Measurements from ENCODE around the gene INPP4B. TPM values are rescaled to one million over a fixed set of nuclear protein-coding genes. Genes with fewer than 3 reads are reported as not detected.

Gene INPP4B
- total RNA-seq, 1 experiment from 2014 or later = 41.0 TPM

GRCh38 chr4:142297313-142297712 is 548.8 kb downstream of the INPP4B start:
- Histone ChIP-seq H4K20me1 (ENCODE audit: low read length) (no peaks in the 10 kb centered on the region), H3K9ac (ENCODE audit: low read length) (no peak overlapping the region), H3K27me3 (ENCODE audit: low read length) (no peaks in the 10 kb centered on the region), H3F3A (ENCODE audit: low read length, unreplicated experiment) (no peaks in the 10 kb centered on the region), H3K4me1 (ENCODE audit: insufficient read depth, low read length) (no peaks in the 10 kb centered on the region; the same call in 1 of the 2 replicates), H3K79me2 (ENCODE audit: low read length) (no peaks in the 10 kb centered on the region), H2AFZ (ENCODE audit: low read length) (no peak overlapping the region), H3K4me2 (ENCODE audit: low read length) (no peak overlapping the region), H3K9me3 (ENCODE audit: low read length) (no peaks in the 10 kb centered on the region), H3K9me2 (replicated peaks; ENCODE audit: low read length) (no peaks in the 10 kb centered on the region), H3K4me3 (ENCODE audit: low read length) (no peak overlapping the region), H3K27ac (ENCODE audit: low read length) (no peak overlapping the region), H3K36me3 (ENCODE audit: low read depth, low read length) (no peaks in the 10 kb centered on the region)
- TF ChIP-seq CTCF (conservative IDR thresholded peaks at IDR 0.05; ENCODE audit: low read depth, low read length) = no peak
- TF ChIP-seq EZH2 (IDR thresholded peaks at IDR 0.05; ENCODE audit: low read length, unreplicated experiment) = no peak
- DNase-seq (no peak), ATAC-seq (no peak)
- CTCF ChIA-PET = no interaction called here
- POLR2A ChIA-PET (ENCODE audit: unreplicated experiment) = no interaction called here
- no TSS peak for BruUV-seq (replicated peaks)
- intact Hi-C loops (cut with micrococcal nuclease) = no loop called here

GRCh38 chr4:142293536-142293935 is 552.6 kb downstream of the INPP4B start:
- no peak for TF ChIP-seq EZH2 (IDR thresholded peaks at IDR 0.05; ENCODE audit: low read length, unreplicated experiment)
- TF ChIP-seq EZH2phosphoT487 (IDR thresholded peaks at IDR 0.05; ENCODE audit: borderline replicate concordance, low read length) = no peak
- TF ChIP-seq CTCF (conservative IDR thresholded peaks at IDR 0.05; ENCODE audit: low read depth, low read length) = no peak
- H2AFZ ChIP-seq (ENCODE audit: low read length) = no peak overlapping the region
- no peak overlapping the region for H3K4me2 ChIP-seq (ENCODE audit: low read length)
- DNase-seq (peak; percentile 53), ATAC-seq (peak; percentile 97)
- no peak overlapping the region for H3K9ac ChIP-seq (ENCODE audit: low read length)
- 0 out of 2 replicates have a peak overlapping the region, but pooled peaks have one; percentile 6 for H3K27ac ChIP-seq (ENCODE audit: low read length)
- no TSS peak for BruUV-seq (replicated peaks)
- H3F3A ChIP-seq (ENCODE audit: low read length, unreplicated experiment) = no peaks in the 10 kb centered on the region
- no peaks in the 10 kb centered on the region for H3K9me2 ChIP-seq (replicated peaks; ENCODE audit: low read length)
- H3K4me3 ChIP-seq (ENCODE audit: low read length) = no peak overlapping the region
- no peaks in the 10 kb centered on the region for H3K79me2 ChIP-seq (ENCODE audit: low read length)
- CTCF ChIA-PET = interaction anchor here (0.7 kb wide), 1 partner anchor 557 kb away, joined by 4 read pairs; no protein-coding TSS in a partner anchor
- H3K27me3 ChIP-seq (ENCODE audit: low read length) = no peaks in the 10 kb centered on the region
- no peaks in the 10 kb centered on the region for H4K20me1 ChIP-seq (ENCODE audit: low read length)
- intact Hi-C loops (cut with micrococcal nuclease) = no loop called here
- no peaks in the 10 kb centered on the region for H3K9me3 ChIP-seq (ENCODE audit: low read length)
- no peaks in the 10 kb centered on the region; the same call in 1 of the 2 replicates for H3K4me1 ChIP-seq (ENCODE audit: insufficient read depth, low read length)
- H3K36me3 ChIP-seq (ENCODE audit: low read depth, low read length) = no peaks in the 10 kb centered on the region
- POLR2A ChIA-PET (ENCODE audit: unreplicated experiment) = no interaction called here

GRCh38 chr4:142292231-142292630 is 553.9 kb downstream of the INPP4B start:
- H3K79me2 ChIP-seq (ENCODE audit: low read length) = no peaks in the 10 kb centered on the region
- no peaks in the 10 kb centered on the region for H3K9me3 ChIP-seq (ENCODE audit: low read length)
- POLR2A ChIA-PET (ENCODE audit: unreplicated experiment) = no interaction called here
- TF ChIP-seq EZH2phosphoT487 (IDR thresholded peaks at IDR 0.05; ENCODE audit: borderline replicate concordance, low read length) = no peak
- no peak for TF ChIP-seq CTCF (conservative IDR thresholded peaks at IDR 0.05; ENCODE audit: low read depth, low read length)
- no peak for TF ChIP-seq EZH2 (IDR thresholded peaks at IDR 0.05; ENCODE audit: low read length, unreplicated experiment)
- H3F3A ChIP-seq (ENCODE audit: low read length, unreplicated experiment) = no peaks in the 10 kb centered on the region
- no peak overlapping the region for H3K4me3 ChIP-seq (ENCODE audit: low read length)
- CTCF ChIA-PET = no interaction called here
- ATAC-seq (no peak), DNase-seq (no peak)
- H3K27ac ChIP-seq (ENCODE audit: low read length) = no peak overlapping the region
- BruUV-seq (replicated peaks) = no TSS peak
- H3K27me3 ChIP-seq (ENCODE audit: low read length) = no peaks in the 10 kb centered on the region
- H2AFZ ChIP-seq (ENCODE audit: low read length) = no peak overlapping the region
- H3K9me2 ChIP-seq (replicated peaks; ENCODE audit: low read length) = no peaks in the 10 kb centered on the region
- no peaks in the 10 kb centered on the region for H4K20me1 ChIP-seq (ENCODE audit: low read length)
- no peaks in the 10 kb centered on the region for H3K36me3 ChIP-seq (ENCODE audit: low read depth, low read length)
- no peaks in the 10 kb centered on the region; the same call in 1 of the 2 replicates for H3K4me1 ChIP-seq (ENCODE audit: insufficient read depth, low read length)
- intact Hi-C loops (cut with micrococcal nuclease) = no loop called here
- no peak overlapping the region for H3K4me2 ChIP-seq (ENCODE audit: low read length)
- H3K9ac ChIP-seq (ENCODE audit: low read length) = no peak overlapping the region

All from PC-3 (cell line).